IMR-90 (cell line): ENCODE results near the gene CTCFL. TPM values are rescaled to one million over a fixed set of nuclear protein-coding genes. Genes with fewer than 3 reads are reported as not detected.

Source experiments
- ATAC-seq: fragments of 200-7000 bp; cut with Tn5 transposase; 2 replicates; pipeline ENCODE4 v1.9.1; 2020; ENCODE audit warnings: low read depth, mild to moderate bottlenecking, moderate library complexity
- BruUV-seq: library from RNA; stranded (reverse); fragments of 400-500 nt; replicated peaks from 2 replicates; lab custom pipeline; 2021; lab: Mats Ljungman, UMichigan
- CTCF ChIA-PET: fragments of 300-600 bp; formaldehyde crosslinking; extraction: SDS; loops from one replicate; lab custom pipeline; 2021; ENCODE audit warnings: antibody characterized with exemption; lab: Yijun Ruan, JAX
- POLR2A ChIA-PET: fragments of 300-600 bp; sonication (Branson Sonifier 250); formaldehyde crosslinking; loops from one replicate; lab custom pipeline; 2022; ENCODE audit warnings: antibody characterized with exemption; ENCODE audit not compliant: unreplicated experiment; lab: Charles Lee
- DNase-seq: peaks from one replicate; pipeline ENCODE4 v3.0.0; 2013
- H2AFZ ChIP-seq: replicated peaks from 2 replicates; pipeline ENCODE3; 2013; ENCODE audit warnings: low read length, mild to moderate bottlenecking; ENCODE audit not compliant: poor library complexity
- H2AK5ac ChIP-seq: 2 replicates; pipeline ENCODE4 v1.6.1; 2013; ENCODE audit warnings: low read depth, low read length, inconsistent platforms
- H2AK9ac ChIP-seq: replicated peaks from 2 replicates; pipeline ENCODE3; 2013; ENCODE audit warnings: mild to moderate bottlenecking, low read depth, low read length, moderate library complexity; ENCODE audit not compliant: poor library complexity
- H2BK120ac ChIP-seq: 2 replicates; pipeline ENCODE4 v1.6.1; 2013; ENCODE audit warnings: low read depth, low read length, inconsistent platforms
- H2BK15ac ChIP-seq: 3 replicates; pipeline ENCODE4 v1.6.1; 2013; ENCODE audit warnings: low read depth, low read length, inconsistent platforms
- H2BK20ac ChIP-seq: 2 replicates; pipeline ENCODE4 v1.6.1; 2013; ENCODE audit warnings: low read depth, mild to moderate bottlenecking, inconsistent platforms, low read length, moderate library complexity
- H2BK5ac ChIP-seq: 2 replicates; pipeline ENCODE4 v1.6.1; 2013; ENCODE audit warnings: mild to moderate bottlenecking, low read depth, low read length, inconsistent platforms; ENCODE audit not compliant: poor library complexity, severe bottlenecking
- H3K14ac ChIP-seq: replicated peaks from 2 replicates; pipeline ENCODE4 v1.6.1; 2013; ENCODE audit warnings: low read depth, low read length, inconsistent platforms
- H3K18ac ChIP-seq: 2 replicates; pipeline ENCODE4 v1.6.1; 2013; ENCODE audit warnings: low read depth, low read length, control low read depth
- H3K23ac ChIP-seq: 2 replicates; pipeline ENCODE4 v1.6.1; 2013; ENCODE audit warnings: low read depth, low read length, inconsistent platforms
- H3K27ac ChIP-seq: 2 replicates; pipeline ENCODE4 v1.5.1; 2013; ENCODE audit warnings: mild to moderate bottlenecking, control low read depth, low read length; ENCODE audit not compliant: insufficient read depth
- H3K27me3 ChIP-seq: 2 replicates; pipeline ENCODE4 v1.6.1; 2013; ENCODE audit warnings: low read length; ENCODE audit not compliant: control insufficient read depth, insufficient read depth
- H3K36me3 ChIP-seq: 2 replicates; pipeline ENCODE4 v1.6.1; 2013; ENCODE audit warnings: low read length, mixed read lengths; ENCODE audit not compliant: control insufficient read depth, insufficient read depth
- H3K4ac ChIP-seq: 2 replicates; pipeline ENCODE4 v1.6.1; 2013; ENCODE audit warnings: low read depth, low read length, inconsistent platforms
- H3K4me1 ChIP-seq: 2 replicates; pipeline ENCODE4 v1.6.1; 2013; ENCODE audit warnings: low read length, mixed read lengths; ENCODE audit not compliant: control insufficient read depth, insufficient read depth
- H3K4me2 ChIP-seq: 2 replicates; pipeline ENCODE4 v1.6.1; 2013; ENCODE audit warnings: low read depth, mild to moderate bottlenecking, control low read depth, low read length, moderate library complexity
- H3K4me3 ChIP-seq: 2 replicates; pipeline ENCODE4 v1.5.1; 2013; ENCODE audit warnings: low read depth, mild to moderate bottlenecking, control low read depth, low read length, moderate library complexity; ENCODE audit not compliant: insufficient read depth
- H3K56ac ChIP-seq: 2 replicates; pipeline ENCODE4 v1.6.1; 2013; ENCODE audit warnings: low read length, inconsistent platforms; ENCODE audit not compliant: insufficient read depth; ENCODE audit errors: extremely low read depth
- H3K79me1 ChIP-seq, 2 experiments: 2 replicates each; pipeline ENCODE4 v1.6.1; 2013; ENCODE audit warnings: low read length in 2 of 2, inconsistent platforms in 1 of 2, low read depth in 1 of 2
- H3K9ac ChIP-seq: 2 replicates; pipeline ENCODE4 v1.6.1; 2013; ENCODE audit warnings: low read depth, low read length, control low read depth
- H3K9me1 ChIP-seq: 2 replicates; pipeline ENCODE4 v1.6.1; 2013; ENCODE audit warnings: low read length, inconsistent platforms; ENCODE audit not compliant: insufficient read depth
- H3K9me3 ChIP-seq: 2 replicates; pipeline ENCODE4 v1.6.1; 2013; ENCODE audit warnings: low read length; ENCODE audit not compliant: control insufficient read depth, insufficient read depth
- H4K20me1 ChIP-seq: 2 replicates; pipeline ENCODE4 v1.6.1; 2013; ENCODE audit warnings: low read length, inconsistent platforms; ENCODE audit not compliant: insufficient read depth
- H4K5ac ChIP-seq: 2 replicates; pipeline ENCODE4 v1.6.1; 2013; ENCODE audit warnings: mild to moderate bottlenecking, low read depth, low read length, control low read depth
- H4K8ac ChIP-seq, 2 experiments: 2 replicates each; pipeline ENCODE4 v1.6.1; 2013; ENCODE audit warnings: low read depth in 2 of 2, low read length in 2 of 2, control low read depth in 1 of 2, inconsistent platforms in 1 of 2
- H4K91ac ChIP-seq: 2 replicates; pipeline ENCODE4 v1.6.1; 2013; ENCODE audit warnings: low read depth, low read length, inconsistent platforms; ENCODE audit not compliant: insufficient read depth
- BHLHE40 ChIP-seq: fragments of 150-350 bp; IDR thresholded peaks from 2 replicates; pipeline ENCODE4 v1.6.1; 2016; ENCODE audit warnings: mild to moderate bottlenecking, low read depth, low read length
- CEBPB ChIP-seq: IDR thresholded peaks from 2 replicates; pipeline ENCODE4 v1.6.1; 2012; ENCODE audit warnings: low read depth, low read length, improper control_type of control experiment
- CHD1 ChIP-seq: IDR thresholded peaks from 2 replicates; pipeline ENCODE4 v1.6.1; 2012; ENCODE audit warnings: low read depth, low read length, improper control_type of control experiment
- MAFK ChIP-seq: IDR thresholded peaks from 2 replicates; pipeline ENCODE4 v1.6.1; 2012; ENCODE audit warnings: low read depth, low read length, improper control_type of control experiment
- MAZ ChIP-seq: IDR thresholded peaks from 2 replicates; pipeline ENCODE4 v1.6.1; 2012; ENCODE audit warnings: low read depth, mild to moderate bottlenecking, low read length, improper control_type of control experiment, moderate library complexity, borderline replicate concordance
- MXI1 ChIP-seq: IDR thresholded peaks from 2 replicates; pipeline ENCODE4 v1.6.1; 2012; ENCODE audit warnings: low read depth, mild to moderate bottlenecking, low read length, moderate library complexity, borderline replicate concordance
- NFE2L2 ChIP-seq: fragments of 150-350 bp; IDR thresholded peaks from 2 replicates; pipeline ENCODE4 v1.6.1; 2016; ENCODE audit warnings: low read depth, mild to moderate bottlenecking, low read length
- POLR2A ChIP-seq: IDR thresholded peaks from 2 replicates; pipeline ENCODE4 v1.6.1; 2012; ENCODE audit warnings: mild to moderate bottlenecking, low read depth, low read length
- RAD21 ChIP-seq: IDR thresholded peaks from 2 replicates; pipeline ENCODE4 v1.6.1; 2012; ENCODE audit warnings: low read length, improper control_type of control experiment
- RCOR1 ChIP-seq: IDR thresholded peaks from 2 replicates; pipeline ENCODE4 v1.6.1; 2012; ENCODE audit warnings: mild to moderate bottlenecking, low read length, improper control_type of control experiment; ENCODE audit not compliant: insufficient replicate concordance
- RFX5 ChIP-seq: IDR thresholded peaks from 2 replicates; pipeline ENCODE4 v1.8.0; 2012; ENCODE audit warnings: low read depth, mild to moderate bottlenecking, low read length, moderate library complexity
- WGBS, 2 experiments: methylation state at CpG; one replicate each; pipeline versions ENCODE4 v1.1.5 to v1.1.7; 2013; ENCODE audit warnings: missing lambda C conversion rate in 2 of 2; ENCODE audit not compliant: insufficient read length in 1 of 2; ENCODE audit errors: extremely low coverage in 2 of 2; 5-methylcytosine and 5-hydroxymethylcytosine counted together
- dilution Hi-C: fragments of 300-500 bp; cut with HindIII; formaldehyde crosslinking; loops from one replicate; pipeline ENCODE4 v1.14.3; 2018; ENCODE audit warnings: low sequenced_read_pairs; ENCODE audit not compliant: unreplicated experiment
- in situ Hi-C: fragments of 300-500 bp; cut with MboI; formaldehyde crosslinking; loops from 3 replicates; pipeline ENCODE4 v1.14.3; 2019; ENCODE audit warnings: low sequenced_read_pairs, inconsistent platforms, mixed read lengths
- intact Hi-C: fragments of 100-400 bp; cut with micrococcal nuclease; formaldehyde crosslinking; loops from 2 replicates; pipeline ENCODE4 v1.10.0; 2022
- polyA plus RNA-seq, 3 experiments: library from polyadenylated mRNA; depleted of rRNA; stranded (reverse); fragments of >200 nt; gene quantifications; 2 replicates each; pipeline ENCODE4 v1.2.3, GENCODE V29; 2012; ENCODE audit warnings: low replicate concordance in 1 of 3
- total RNA-seq: library from RNA; depleted of rRNA; stranded (reverse); fragments of >200 nt; gene quantifications from 2 replicates; pipeline ENCODE4 v1.2.3, GENCODE V29; 2012
- TF ChIP-seq, protein P1 (sequence below): fragments of 150-350 bp; IDR thresholded peaks from 2 replicates; pipeline ENCODE4 v1.6.1; 2016; ENCODE audit warnings: low read depth, mild to moderate bottlenecking, low read length, moderate library complexity, borderline replicate concordance
- TF ChIP-seq, protein P2 (sequence below): fragments of 150-350 bp; IDR thresholded peaks from 2 replicates; pipeline ENCODE4 v1.6.1; 2017; ENCODE audit warnings: mild to moderate bottlenecking, antibody characterized with exemption, low read length, low read depth
- TF ChIP-seq, protein P3 (sequence below): conservative IDR thresholded peaks from 2 replicates; pipeline ENCODE4 v1.5.1; 2012; ENCODE audit warnings: mild to moderate bottlenecking, low read depth, low read length, improper control_type of control experiment

CTCFL gene
- total and polyA plus RNA-seq, 2 of the 4 experiments (the other 2 are of a cell fraction) = not detected

DNA sequence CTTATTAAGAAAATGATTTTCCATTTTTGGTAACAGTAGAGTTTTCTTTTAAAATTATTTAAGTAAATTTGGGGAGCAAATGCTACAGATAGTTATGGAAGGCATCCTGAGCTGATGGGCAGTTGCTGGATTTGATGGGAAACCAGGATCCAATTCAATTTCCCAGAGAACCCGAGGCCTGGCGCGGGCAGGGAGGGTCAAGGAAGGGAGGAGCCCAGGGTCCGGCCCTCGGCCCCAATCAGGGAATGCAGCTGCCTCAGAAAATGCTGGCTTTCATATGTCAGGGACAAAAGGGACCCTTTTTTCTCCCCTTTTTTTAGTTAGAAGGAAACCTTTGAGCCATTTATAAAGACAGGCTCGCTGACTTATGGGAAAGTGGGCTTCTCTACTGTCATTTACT lies 42.1 kb downstream of the CTCFL start:
- dilution Hi-C loops = no loop called here
- CTCF ChIA-PET = no interaction called here

More for the DNA sequence above, 42.1 kb downstream of the CTCFL start:
- H3K27me3 ChIP-seq = peaks cover 30% of the 10 kb centered on the region
- H4K20me1 ChIP-seq = no peaks in the 10 kb centered on the region
- ATAC-seq = no peak
- in situ Hi-C loops (no loop called here), intact Hi-C loops (no loop called here)
- H3K9ac ChIP-seq = no peak overlapping the region
- no peak overlapping the region for H2AFZ ChIP-seq
- H3K18ac ChIP-seq = no peak overlapping the region
- no peaks in the 10 kb centered on the region for H3K9me3 ChIP-seq
- H3K14ac ChIP-seq = no peak overlapping the region
- TF ChIP-seq MAFK (no peak), BHLHE40 (no peak), MAZ (no peak), CEBPB (no peak), POLR2A (no peak), RCOR1 (no peak), MXI1 (no peak), CHD1 (no peak), RAD21 (no peak), RFX5 (no peak), NFE2L2 (no peak)
- TF ChIP-seq, protein P1, sequence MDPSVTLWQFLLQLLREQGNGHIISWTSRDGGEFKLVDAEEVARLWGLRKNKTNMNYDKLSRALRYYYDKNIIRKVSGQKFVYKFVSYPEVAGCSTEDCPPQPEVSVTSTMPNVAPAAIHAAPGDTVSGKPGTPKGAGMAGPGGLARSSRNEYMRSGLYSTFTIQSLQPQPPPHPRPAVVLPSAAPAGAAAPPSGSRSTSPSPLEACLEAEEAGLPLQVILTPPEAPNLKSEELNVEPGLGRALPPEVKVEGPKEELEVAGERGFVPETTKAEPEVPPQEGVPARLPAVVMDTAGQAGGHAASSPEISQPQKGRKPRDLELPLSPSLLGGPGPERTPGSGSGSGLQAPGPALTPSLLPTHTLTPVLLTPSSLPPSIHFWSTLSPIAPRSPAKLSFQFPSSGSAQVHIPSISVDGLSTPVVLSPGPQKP = no peak
- TF ChIP-seq, protein P2, sequence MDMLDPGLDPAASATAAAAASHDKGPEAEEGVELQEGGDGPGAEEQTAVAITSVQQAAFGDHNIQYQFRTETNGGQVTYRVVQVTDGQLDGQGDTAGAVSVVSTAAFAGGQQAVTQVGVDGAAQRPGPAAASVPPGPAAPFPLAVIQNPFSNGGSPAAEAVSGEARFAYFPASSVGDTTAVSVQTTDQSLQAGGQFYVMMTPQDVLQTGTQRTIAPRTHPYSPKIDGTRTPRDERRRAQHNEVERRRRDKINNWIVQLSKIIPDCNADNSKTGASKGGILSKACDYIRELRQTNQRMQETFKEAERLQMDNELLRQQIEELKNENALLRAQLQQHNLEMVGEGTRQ = no peak
- TF ChIP-seq, protein P3, sequence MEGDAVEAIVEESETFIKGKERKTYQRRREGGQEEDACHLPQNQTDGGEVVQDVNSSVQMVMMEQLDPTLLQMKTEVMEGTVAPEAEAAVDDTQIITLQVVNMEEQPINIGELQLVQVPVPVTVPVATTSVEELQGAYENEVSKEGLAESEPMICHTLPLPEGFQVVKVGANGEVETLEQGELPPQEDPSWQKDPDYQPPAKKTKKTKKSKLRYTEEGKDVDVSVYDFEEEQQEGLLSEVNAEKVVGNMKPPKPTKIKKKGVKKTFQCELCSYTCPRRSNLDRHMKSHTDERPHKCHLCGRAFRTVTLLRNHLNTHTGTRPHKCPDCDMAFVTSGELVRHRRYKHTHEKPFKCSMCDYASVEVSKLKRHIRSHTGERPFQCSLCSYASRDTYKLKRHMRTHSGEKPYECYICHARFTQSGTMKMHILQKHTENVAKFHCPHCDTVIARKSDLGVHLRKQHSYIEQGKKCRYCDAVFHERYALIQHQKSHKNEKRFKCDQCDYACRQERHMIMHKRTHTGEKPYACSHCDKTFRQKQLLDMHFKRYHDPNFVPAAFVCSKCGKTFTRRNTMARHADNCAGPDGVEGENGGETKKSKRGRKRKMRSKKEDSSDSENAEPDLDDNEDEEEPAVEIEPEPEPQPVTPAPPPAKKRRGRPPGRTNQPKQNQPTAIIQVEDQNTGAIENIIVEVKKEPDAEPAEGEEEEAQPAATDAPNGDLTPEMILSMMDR = no peak
- no peak overlapping the region for H2AK9ac ChIP-seq
- H2AK5ac ChIP-seq = no peak overlapping the region
- no peak overlapping the region for H3K23ac ChIP-seq
- no peak overlapping the region for H4K5ac ChIP-seq
- POLR2A ChIA-PET = no interaction called here
- BruUV-seq = no TSS peak
- no peak overlapping the region for H2BK5ac ChIP-seq
- H3K79me1 ChIP-seq = no peaks in the 10 kb centered on the region
- H4K8ac ChIP-seq = no peak overlapping the region
- H2BK120ac ChIP-seq = no peak overlapping the region
- H2BK20ac ChIP-seq = no peak overlapping the region
- no peaks in the 10 kb centered on the region for H3K36me3 ChIP-seq
- no peak overlapping the region for H3K4me2 ChIP-seq
- H4K91ac ChIP-seq = no peak overlapping the region
- WGBS, 2 experiments = 93% methylated on average over 3 of the region's 6 CpGs; no CpG with 5 or more reads in 1 of the 2 experiments
- no peak overlapping the region for H2BK15ac ChIP-seq
- H3K27ac ChIP-seq = no peak overlapping the region
- H3K9me1 ChIP-seq = no peaks in the 10 kb centered on the region
- DNase-seq = no peak
- no peaks in the 10 kb centered on the region for H3K4me1 ChIP-seq
- no peak overlapping the region for H3K4me3 ChIP-seq
- H3K4ac ChIP-seq = no peak overlapping the region
- no peak overlapping the region for H3K56ac ChIP-seq
